Esophagus muscularis mucosa (tissue), 4 donors: ENCODE data around the gene SAMD1.
A peak's percentile ranks its signal among the peaks of the same experiment; 100 is the strongest.

Experiments used
- EP300 ChIP-seq: sonication (generic); formaldehyde crosslinking; IDR thresholded peaks from one replicate; pipeline ENCODE4 v1.6.1; 2017; ENCODE audit warnings: antibody characterized with exemption
- POLR2A ChIP-seq: fragments of 450-650 bp; IDR thresholded peaks from one replicate; pipeline ENCODE4 v1.6.1; 2017; ENCODE audit warnings: antibody characterized with exemption, moderate library complexity, mild to moderate bottlenecking, low read depth
- TF ChIP-seq, protein P1 (sequence below), 3 experiments: fragments of 200-600 bp in 2 of 3; fragments of 450-650 bp in 1 of 3; sonication (generic) in 2 of 3; IDR thresholded peaks; one replicate each; pipeline ENCODE4 v1.5.1; 2017 to 2019; ENCODE audit warnings: antibody characterized with exemption in 3 of 3, mild to moderate bottlenecking in 2 of 3, moderate library complexity in 1 of 3

DNA sequence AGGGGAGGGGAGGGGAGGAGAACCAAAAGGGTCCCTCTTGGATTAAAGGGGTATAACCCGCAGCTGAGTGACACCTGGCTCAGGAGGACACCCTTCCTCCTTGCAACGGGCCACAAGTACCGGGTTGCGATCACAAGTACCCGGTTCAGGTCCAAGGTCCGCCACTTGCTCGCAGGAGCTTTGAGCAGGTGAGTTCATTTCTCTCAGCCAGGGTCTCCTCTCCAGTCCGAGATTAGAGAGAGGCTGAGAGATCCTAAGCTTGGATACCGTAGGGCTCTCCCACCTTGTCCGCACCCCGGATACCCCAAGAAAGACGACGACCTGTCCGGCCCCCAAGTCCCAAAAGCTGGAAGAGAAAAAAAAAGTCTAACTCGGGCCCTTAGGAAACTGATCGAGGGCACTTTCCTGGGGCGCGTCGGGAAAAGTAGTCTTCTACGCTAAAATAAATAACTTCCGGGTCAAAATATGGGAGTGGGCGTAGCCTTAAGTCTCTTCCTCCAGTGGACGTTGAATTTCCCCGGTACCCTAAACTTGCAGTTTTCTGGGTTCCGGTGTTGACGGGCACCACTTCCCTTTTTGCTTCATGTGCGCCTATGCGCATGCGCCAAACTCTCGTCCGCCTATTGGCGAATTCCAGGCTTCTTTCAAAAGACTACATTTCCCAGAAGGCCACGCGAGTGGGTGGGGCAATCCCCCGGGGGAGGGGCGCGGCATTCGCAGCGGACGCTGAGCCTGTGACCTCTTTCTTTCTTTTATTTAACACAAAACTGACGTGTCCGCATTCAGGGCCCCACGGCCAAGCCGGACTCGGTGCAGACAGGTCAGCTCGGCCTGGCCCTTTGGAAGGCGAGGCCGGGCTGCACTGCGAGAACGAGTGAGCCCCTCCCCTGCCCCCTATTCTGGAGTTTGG is 9.4 kb downstream of the SAMD1 start:
- TF ChIP-seq, protein P1, sequence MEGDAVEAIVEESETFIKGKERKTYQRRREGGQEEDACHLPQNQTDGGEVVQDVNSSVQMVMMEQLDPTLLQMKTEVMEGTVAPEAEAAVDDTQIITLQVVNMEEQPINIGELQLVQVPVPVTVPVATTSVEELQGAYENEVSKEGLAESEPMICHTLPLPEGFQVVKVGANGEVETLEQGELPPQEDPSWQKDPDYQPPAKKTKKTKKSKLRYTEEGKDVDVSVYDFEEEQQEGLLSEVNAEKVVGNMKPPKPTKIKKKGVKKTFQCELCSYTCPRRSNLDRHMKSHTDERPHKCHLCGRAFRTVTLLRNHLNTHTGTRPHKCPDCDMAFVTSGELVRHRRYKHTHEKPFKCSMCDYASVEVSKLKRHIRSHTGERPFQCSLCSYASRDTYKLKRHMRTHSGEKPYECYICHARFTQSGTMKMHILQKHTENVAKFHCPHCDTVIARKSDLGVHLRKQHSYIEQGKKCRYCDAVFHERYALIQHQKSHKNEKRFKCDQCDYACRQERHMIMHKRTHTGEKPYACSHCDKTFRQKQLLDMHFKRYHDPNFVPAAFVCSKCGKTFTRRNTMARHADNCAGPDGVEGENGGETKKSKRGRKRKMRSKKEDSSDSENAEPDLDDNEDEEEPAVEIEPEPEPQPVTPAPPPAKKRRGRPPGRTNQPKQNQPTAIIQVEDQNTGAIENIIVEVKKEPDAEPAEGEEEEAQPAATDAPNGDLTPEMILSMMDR (IDR thresholded peaks at IDR 0.05) = peak in 1 of 3 experiments; percentile 30
- TF ChIP-seq EP300 (no peak), POLR2A (peak; percentile 49)
